ENCODE data around the gene SNX3. TPM values are rescaled to one million over a fixed set of nuclear protein-coding genes. Genes with fewer than 3 reads are reported as not detected.

SNX3 gene
- total RNA-seq = 149 and 161 TPM in 2 replicates

DNA sequence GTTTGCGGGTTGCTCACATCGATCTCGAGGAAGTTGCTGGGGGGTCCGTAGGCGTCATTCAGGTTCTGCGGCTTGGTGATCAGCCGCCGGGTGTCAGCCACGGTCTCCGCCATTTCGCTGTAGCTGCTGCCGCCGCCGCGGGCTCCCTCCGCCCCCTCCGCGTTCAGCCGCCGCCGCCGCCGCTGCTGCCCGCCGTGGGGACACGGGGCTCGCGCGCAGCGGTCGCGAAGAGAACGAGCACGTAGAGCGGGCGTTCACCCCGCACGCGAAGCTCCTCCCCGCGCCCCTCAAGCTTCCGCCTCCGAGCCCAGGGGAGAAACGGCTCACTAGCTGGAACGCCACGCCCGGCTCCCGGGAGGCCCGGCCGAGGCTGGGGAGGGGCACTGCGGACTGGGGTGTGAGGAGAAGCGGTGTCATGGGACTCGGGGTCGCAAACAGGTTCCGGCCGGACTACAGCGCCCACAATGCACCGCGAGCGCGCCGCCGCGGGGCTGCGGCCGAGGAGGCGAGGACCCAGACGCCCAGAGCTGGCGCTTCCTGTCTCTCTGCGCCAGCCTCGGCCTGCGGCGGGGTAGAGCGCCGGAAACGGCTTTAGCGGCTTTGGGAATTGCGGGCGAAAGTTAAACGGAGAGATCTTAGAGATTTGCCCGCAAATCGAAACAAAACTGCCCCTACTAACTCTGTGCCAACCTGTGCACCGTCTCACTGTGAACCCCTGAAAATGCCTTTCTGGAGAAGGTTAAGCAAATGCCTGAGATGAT is at the start of gene SNX3:
TSS of gene SNX3 (minus strand) at position 232 of the 761 bp plus-strand sequence. CDS start at position 113, 119 bp downstream.

DNA sequence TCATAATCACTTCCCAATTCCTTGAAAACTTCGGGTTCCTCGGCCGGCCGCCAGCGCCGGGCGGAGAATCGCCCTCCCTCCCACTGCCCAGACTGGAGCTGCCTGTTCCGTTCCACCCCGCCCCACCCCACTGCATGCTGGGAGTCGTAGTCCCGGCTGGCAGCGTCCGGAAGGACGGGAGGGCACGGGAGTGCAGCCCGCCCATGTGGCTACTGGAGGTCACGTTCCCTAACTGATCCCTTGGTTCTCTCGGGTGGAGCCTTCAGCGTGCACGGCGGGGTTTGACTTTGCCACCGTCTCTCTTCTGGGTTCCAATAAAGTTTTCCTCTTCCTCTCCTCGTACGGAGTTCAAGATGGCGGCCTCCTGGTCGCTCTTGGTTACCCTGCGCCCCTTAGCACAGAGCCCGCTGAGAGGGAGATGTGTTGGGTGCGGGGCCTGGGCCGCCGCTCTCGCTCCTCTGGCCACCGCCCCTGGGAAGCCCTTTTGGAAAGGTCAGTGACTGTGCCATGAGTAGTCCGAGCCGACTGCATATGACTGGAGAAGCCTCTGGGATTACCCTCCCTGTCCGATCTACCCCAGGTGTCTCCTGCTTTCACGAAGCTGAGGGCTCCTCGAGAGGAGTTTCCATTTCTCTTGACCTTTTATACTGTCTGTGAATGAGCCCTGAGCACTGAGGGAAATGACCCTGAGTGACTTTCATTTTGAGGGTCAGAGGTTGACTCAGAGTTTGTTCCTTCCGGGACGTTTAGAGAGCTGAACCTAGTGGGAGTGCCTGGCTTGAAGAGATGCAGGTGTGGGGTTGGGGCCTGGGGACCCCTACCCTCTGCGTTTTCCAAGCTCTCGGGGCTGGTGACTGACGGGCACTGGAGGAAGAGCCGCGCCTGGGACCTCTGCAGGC is 34.1 kb upstream of the SNX3 start, which contains the start of gene AFG1L:
TSS of gene AFG1L (plus strand) at position 328 of the 899 bp plus-strand sequence. CDS start at position 354, 26 bp downstream.

DNA sequence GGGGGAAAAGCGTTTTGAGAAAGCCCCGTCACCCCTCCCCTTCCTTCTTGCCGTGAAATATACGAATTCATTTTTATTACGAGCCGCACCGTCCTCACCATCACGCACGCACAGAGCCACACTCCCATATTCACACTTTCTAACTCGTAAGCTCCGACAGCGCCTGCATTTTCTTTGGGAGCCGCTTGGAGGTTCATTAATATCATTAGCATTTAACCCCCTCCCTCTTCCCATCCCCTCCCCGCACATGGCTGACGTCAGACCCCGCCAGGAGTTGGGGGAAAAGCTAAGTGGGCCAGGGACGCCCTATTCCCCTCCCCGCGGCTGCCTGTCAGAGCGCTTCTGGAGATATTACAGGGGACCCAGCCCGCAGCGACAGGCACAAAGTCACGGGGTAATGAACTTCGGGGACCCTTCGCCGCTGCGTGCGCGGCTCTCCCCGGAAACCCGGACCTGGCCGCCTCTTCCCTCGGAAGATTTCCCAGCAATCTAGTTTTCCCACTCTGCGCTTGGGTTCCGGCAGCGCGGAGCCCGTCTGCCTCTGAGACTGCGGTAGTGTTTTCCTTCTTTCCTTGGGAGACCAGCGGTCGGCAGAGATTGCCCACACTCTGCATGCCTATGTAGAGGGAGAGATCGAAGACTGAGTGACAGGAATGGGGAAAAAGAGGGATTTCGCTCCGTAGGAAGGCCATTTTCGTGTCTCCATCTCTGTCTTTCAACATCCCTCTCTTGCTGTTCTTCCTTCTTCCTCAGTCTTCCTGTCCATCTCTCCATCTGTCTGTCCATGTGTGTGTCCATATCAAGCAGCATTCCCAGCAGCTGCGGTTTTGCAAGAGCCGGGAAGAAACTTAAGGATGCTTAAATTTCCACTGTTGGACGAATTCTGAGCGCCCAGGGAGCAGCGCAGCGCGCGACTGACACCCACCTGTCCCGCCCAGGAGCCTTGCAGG is 94.9 kb downstream of the SNX3 start, which contains the start of gene NR2E1:
TSS of gene NR2E1 (plus strand) at position 309 of the 950 bp plus-strand sequence. CDS start 744 bp downstream, outside the sequence.

Other genes starting within 250 kb of the SNX3 start
- gene OSTM1, start 186.3 kb downstream of the SNX3 start, total RNA-seq = 25.5 and 37.9 TPM in 2 replicates
- gene NR2E1, start 95.0 kb downstream of the SNX3 start, total RNA-seq = not detected in 2 replicates
- 4.4 and 6.7 TPM in 2 replicates for gene AFG1L, start 34.0 kb upstream of the SNX3 start, total RNA-seq

Data from cardiac atrium fibroblast (primary cell).